Measurements from ENCODE around the gene CRIM1. TPM values are rescaled to one million over a fixed set of nuclear protein-coding genes. Genes with fewer than 3 reads are reported as not detected.

Gene CRIM1
- total and polyA plus RNA-seq, 2 of the 8 experiments (the other 6 are each of a cell fraction or from before 2014, with no cell fraction given), result 9.4 to 28.4 TPM

- Histone ChIP-seq H3K4me2 (ENCODE audit: insufficient read depth in 1 of 2, low read depth in 2 of 2, low read length in 2 of 2) (no peak overlapping the region), H3K14ac (ENCODE audit: insufficient read length) (no peak overlapping the region), H3K27me3 (replicated peaks in 1 of 4; ENCODE audit: control insufficient read depth in 3 of 4, extremely low read depth in 1 of 4, insufficient read depth in 3 of 4, low read length in 3 of 4) (no peaks in the 10 kb centered on the region), H4K5ac (ENCODE audit: insufficient read length, low read depth, low read length) (no peak overlapping the region), H4K8ac (ENCODE audit: extremely low read depth, insufficient read depth, low read length) (no peak overlapping the region), H3K79me2 (ENCODE audit: control insufficient read depth in 1 of 2, insufficient read depth in 2 of 2, low read length in 2 of 2) (no peaks in the 10 kb centered on the region), H3K23ac (ENCODE audit: insufficient read length) (no peak overlapping the region), H3K23me2 (ENCODE audit: low read depth, low read length) (no peaks in the 10 kb centered on the region), H4K20me1 (replicated peaks in 1 of 2; ENCODE audit: control insufficient read depth in 1 of 2, insufficient read depth in 2 of 2, low read length in 2 of 2) (no peaks in the 10 kb centered on the region), H3K9ac (replicated peaks in 1 of 4; ENCODE audit: extremely low read depth in 1 of 4, low read depth in 3 of 4, low read length in 3 of 4) (no peak overlapping the region), H2AFZ (ENCODE audit: low read length) (no peak overlapping the region), H3K79me1 (ENCODE audit: low read depth, low read length) (no peaks in the 10 kb centered on the region; the same call in none of the 2 replicates), H3K36me3 (ENCODE audit: control insufficient read depth in 2 of 4, insufficient read depth in 4 of 4, low read length in 3 of 4) (peaks cover 0 to 8% (median 2%) of the 10 kb centered on the region in 4 experiments; a peak in 2 of 8 replicates), H3K27ac (ENCODE audit: low read depth, low read length) (no peak overlapping the region), H4K91ac (replicated peaks; ENCODE audit: insufficient read length, low read length) (no peak overlapping the region), H3K4me1 (replicated peaks in 1 of 4; ENCODE audit: control insufficient read depth in 3 of 4, insufficient read depth in 4 of 4, low read length in 3 of 4) (peaks cover 0 to 3% (median 1%) of the 10 kb centered on the region in 4 experiments; a peak in 2 of 7 replicates), H2BK12ac (ENCODE audit: low read depth, low read length) (no peak overlapping the region), H3K4ac (replicated peaks; ENCODE audit: insufficient read length, low read depth, low read length) (no peak overlapping the region), H2AK5ac (ENCODE audit: low read depth, low read length) (no peak overlapping the region), H2BK20ac (ENCODE audit: low read length) (no peak overlapping the region), H2BK120ac (replicated peaks; ENCODE audit: low read depth, low read length) (no peak overlapping the region), H3K56ac (replicated peaks; ENCODE audit: insufficient read length, low read depth, low read length) (no peak overlapping the region), H3K18ac (ENCODE audit: extremely low read depth, low read length) (no peak overlapping the region), H3K9me3 (ENCODE audit: insufficient read depth in 2 of 2, low read depth in 1 of 2, low read length in 1 of 2) (no peaks in the 10 kb centered on the region), H2BK5ac (ENCODE audit: low read depth, low read length) (no peak overlapping the region), H3K4me3 (ENCODE audit: extremely low read depth in 1 of 4, insufficient read depth in 2 of 4, low read depth in 3 of 4, low read length in 4 of 4) (no peak overlapping the region), H2BK15ac (ENCODE audit: low read length) (no peak overlapping the region)
- TF ChIP-seq JUN (IDR thresholded peaks at IDR 0.05; ENCODE audit: low read depth, low read length) (no peak), TEAD4 (IDR thresholded peaks at IDR 0.05; ENCODE audit: low read depth, low read length) (0 out of 2 replicates have a peak, but pooled peaks have one; percentile 29)
- DNase-seq (ENCODE audit: low read depth in 1 of 2, low spot score in 2 of 2) (no peak), FAIRE-seq (no peak)
- ChIA-PET POLR2A (ENCODE audit: partially characterized antibody) (no interaction called here), CTCF (ENCODE audit: partially characterized antibody) (interaction anchor here (0.7 to 1.6 kb wide), 3 partner anchors 14 to 59 kb away, joined by 3 to 5 read pairs (median 3); no protein-coding TSS in a partner anchor)
- WGBS, 2 experiments (ENCODE audit: extremely low coverage in 1 of 2, insufficient coverage in 1 of 2, insufficient read length in 1 of 2, insufficient replicate concordance in 2 of 2, low coverage in 1 of 2, low lambda C conversion rate in 2 of 2, missing lambda C conversion rate in 1 of 2), result 84% methylated on average over 1 of the region's 1 CpG; no CpG with 5 or more reads in 1 of the 2 experiments
Measured at GRCh38 chr2:36486521-36487044, 131.0 kb downstream of the CRIM1 start.
